ENCODE data around the gene TNFRSF8.

GRCh38 chr1:12059722-12060464 is 3.2 kb upstream of the TNFRSF8 start:
- TF ChIP-seq, protein P1, sequence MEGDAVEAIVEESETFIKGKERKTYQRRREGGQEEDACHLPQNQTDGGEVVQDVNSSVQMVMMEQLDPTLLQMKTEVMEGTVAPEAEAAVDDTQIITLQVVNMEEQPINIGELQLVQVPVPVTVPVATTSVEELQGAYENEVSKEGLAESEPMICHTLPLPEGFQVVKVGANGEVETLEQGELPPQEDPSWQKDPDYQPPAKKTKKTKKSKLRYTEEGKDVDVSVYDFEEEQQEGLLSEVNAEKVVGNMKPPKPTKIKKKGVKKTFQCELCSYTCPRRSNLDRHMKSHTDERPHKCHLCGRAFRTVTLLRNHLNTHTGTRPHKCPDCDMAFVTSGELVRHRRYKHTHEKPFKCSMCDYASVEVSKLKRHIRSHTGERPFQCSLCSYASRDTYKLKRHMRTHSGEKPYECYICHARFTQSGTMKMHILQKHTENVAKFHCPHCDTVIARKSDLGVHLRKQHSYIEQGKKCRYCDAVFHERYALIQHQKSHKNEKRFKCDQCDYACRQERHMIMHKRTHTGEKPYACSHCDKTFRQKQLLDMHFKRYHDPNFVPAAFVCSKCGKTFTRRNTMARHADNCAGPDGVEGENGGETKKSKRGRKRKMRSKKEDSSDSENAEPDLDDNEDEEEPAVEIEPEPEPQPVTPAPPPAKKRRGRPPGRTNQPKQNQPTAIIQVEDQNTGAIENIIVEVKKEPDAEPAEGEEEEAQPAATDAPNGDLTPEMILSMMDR (conservative IDR thresholded peaks at IDR 0.05 in 1 of 2, IDR thresholded peaks at IDR 0.05 in 1 of 2; ENCODE audit: extremely low read depth in 1 of 2, insufficient read depth in 1 of 2, low read depth in 1 of 2, low read length in 2 of 2), result no peak
- TF ChIP-seq EZH2 (IDR thresholded peaks at IDR 0.05; ENCODE audit: borderline replicate concordance, low read length), result no peak

Measured in mammary epithelial cell (primary cell).